Fibroblast of skin of right biceps (primary cell): ENCODE results near the gene TMEM178B.
A peak's percentile ranks its signal among the peaks of the same experiment; 100 is the strongest.
"Not testable (repeated sequence)": the region's sequence is repeated elsewhere in the genome, so short reads cannot be mapped to it uniquely, and the experiment has no call there.

Experiments
- DNase-seq: peaks from one replicate; pipeline ENCODE4 v3.0.0-alpha.2; 2013

The TMEM178B gene

GRCh38 chr7:141359740-141360415 is 286.0 kb downstream of the TMEM178B start:
- no peak for DNase-seq

- no peak for DNase-seq
Observed at GRCh38 chr7:141360416-141360760, 286.5 kb downstream of the TMEM178B start.

- no peak for DNase-seq
Observed at GRCh38 chr7:141360803-141361202, 286.9 kb downstream of the TMEM178B start.

DNA sequence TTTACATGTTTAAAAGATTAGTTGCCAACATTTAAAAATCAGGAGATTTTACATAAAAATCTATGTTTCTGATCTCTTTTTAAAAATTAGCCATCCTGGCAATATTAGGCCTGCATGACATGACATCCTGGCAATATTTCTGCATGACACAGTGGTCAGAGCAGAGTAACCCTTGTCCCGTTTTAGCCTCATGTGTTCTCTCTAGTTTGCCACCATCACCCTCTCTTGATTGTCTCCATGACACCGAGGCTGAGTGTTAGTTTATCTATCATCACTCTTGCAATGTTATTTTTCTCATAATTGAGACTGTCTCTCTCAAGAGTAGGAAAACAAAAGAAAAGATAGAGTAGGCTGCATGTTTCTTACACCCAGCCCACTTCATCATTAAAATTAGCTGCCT is 287.6 kb downstream of the TMEM178B start:
- no peak for DNase-seq

GRCh38 chr7:141361960-141362359 is 288.1 kb downstream of the TMEM178B start:
- DNase-seq: no peak

DNA sequence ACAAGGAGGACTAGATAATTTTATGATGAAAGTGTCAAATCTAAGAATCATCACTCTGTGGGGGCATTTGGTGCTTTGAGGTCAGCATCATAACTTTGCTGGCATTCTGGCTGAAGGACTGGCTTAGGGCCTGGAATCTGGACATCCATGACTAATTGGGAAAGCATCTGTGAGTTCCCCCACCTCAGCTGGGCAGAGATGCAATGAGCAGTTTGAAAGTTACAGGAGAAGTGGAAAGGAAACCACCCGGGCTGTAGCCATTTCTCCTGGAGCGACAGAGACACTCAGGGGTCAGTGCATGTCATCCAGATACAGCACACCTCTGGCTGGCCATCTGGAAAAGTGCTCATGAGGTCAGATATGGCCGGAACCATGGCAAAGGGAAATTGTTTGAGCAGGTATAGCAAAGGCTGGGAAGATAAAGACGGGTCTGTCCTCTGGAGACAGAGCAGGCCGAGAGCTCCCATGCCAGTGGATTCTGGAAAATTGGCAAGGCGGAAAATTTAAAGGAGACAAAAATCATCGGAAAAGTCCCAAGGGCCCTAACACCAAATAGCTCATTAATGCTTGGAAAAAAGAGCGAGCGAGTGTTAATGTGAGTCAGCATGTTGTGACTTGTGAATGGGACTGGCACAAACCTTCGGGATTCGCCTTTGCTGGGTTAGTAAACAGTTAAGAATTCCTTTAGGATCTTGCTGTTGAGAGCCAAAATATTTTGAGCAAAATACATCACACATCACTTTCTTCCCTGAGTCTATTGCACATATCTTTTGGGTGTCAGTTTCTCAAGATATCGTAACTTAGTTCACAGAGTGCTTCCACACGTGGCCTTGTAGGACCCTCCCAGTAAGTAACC is 288.9 kb downstream of the TMEM178B start:
- DNase-seq: peak; percentile 57

DNA sequence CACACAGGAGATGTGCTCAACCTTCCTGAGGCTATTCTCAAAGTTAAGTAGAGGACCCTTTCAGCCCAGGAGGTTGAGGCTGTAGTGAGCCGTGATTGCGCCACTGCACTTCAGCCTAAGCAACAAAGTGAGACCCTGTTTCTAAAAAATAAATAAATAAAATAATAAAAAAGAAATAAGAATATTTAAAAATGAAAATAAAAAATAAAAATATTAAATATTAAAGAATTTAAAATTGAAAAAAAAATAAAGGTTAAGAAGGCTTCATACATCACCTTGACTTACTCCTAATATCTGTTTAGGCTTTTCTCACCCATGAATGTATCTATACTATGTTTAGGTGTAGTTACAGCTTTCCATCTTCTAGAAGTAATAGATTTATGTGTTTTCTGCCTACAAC is 289.9 kb downstream of the TMEM178B start:
- no peak for DNase-seq

DNA sequence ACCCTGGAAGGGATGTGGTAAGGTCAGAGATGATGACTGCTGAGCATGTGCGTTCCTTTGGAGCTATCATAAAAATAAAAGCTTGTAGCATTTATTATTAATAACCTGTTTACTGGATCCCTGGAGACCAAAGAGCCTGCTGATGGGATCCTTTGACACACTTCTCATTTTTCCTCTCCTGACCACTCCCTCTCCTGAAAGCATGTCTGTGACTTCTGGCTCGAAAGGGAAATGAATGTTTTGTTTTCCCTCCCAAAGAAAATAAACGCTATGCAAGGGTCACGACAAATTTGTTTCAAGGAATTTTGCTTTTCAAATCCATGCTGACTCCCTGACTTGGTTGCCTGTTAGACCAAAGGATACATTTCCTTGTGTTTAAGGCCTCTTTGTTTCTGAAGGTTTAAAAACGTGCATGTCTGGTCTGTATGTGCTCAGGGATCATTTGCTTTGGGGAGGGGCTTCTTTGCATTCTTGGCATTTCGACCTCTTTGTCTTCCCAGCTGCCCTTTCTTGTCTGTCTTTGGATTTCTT is 292.3 kb downstream of the TMEM178B start:
- no peak for DNase-seq

- DNase-seq: no peak
Observed at GRCh38 chr7:141369422-141369821, 295.6 kb downstream of the TMEM178B start.

- no peak for DNase-seq
Observed at GRCh38 chr7:141370178-141370577, 296.3 kb downstream of the TMEM178B start.

GRCh38 chr7:141370650-141371049 is 296.8 kb downstream of the TMEM178B start:
- DNase-seq: no peak

GRCh38 chr7:141374425-141374824 is 300.6 kb downstream of the TMEM178B start:
- DNase-seq: no peak

GRCh38 chr7:141375442-141375841 is 301.6 kb downstream of the TMEM178B start:
- no peak for DNase-seq

- DNase-seq: no peak
Observed at GRCh38 chr7:141377906-141378305, 304.0 kb downstream of the TMEM178B start.

- no peak for DNase-seq
Observed at GRCh38 chr7:141378405-141378804, 304.5 kb downstream of the TMEM178B start.

DNA sequence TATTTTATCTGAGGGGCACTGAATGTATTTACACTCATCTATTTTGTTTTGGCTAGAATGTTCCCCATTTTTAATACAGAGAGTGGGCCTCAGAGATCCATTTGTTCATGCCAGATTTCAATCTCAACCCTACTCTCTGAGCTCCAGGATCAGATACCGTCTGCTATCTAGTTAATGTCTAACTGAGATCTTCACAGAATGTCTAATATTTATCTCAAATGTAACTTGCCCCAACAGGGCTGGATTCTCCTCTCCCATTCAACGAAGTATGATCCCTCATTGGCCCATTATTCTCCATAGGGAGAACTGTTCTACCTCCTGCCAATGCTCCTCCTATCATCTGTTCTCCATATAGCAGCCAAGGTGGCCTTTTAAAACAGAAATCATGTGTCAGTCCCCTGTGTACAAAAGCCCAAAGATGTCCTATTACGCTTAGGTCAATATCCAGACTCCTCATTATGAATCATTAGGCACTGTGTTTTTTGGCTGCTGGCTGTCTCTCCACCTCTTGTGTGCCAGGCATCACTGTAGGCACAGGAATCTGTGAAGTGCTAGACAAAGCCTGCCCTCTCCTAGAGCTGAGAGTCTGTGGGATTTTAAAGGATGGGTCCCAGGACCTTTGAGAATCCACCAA is 308.0 kb downstream of the TMEM178B start:
- no peak for DNase-seq

- not testable (repeated sequence) for DNase-seq
Observed at GRCh38 chr7:141383356-141383755, 309.5 kb downstream of the TMEM178B start.

GRCh38 chr7:141386881-141387280 is 313.0 kb downstream of the TMEM178B start:
- DNase-seq: no peak

- no peak for DNase-seq
Observed at GRCh38 chr7:141387521-141388217, 313.8 kb downstream of the TMEM178B start.

GRCh38 chr7:141389140-141389796 is 315.4 kb downstream of the TMEM178B start:
- DNase-seq: no peak

- DNase-seq: no peak
Observed at GRCh38 chr7:141390339-141390738, 316.5 kb downstream of the TMEM178B start.

GRCh38 chr7:141393056-141393455 is 319.2 kb downstream of the TMEM178B start:
- no peak for DNase-seq
